HUES64 (cell line): ENCODE data around the gene ADCY1.
A peak's percentile ranks its signal among the peaks of the same experiment; 100 is the strongest.

Experiments
- H3K27ac ChIP-seq: 2 replicates; pipeline ENCODE4 v1.7.0; 2013; ENCODE audit warnings: low read depth, low read length, inconsistent platforms
- H3K27me3 ChIP-seq: 2 replicates; pipeline ENCODE4 v1.6.1; 2013; ENCODE audit warnings: mild to moderate bottlenecking, low read length; ENCODE audit not compliant: insufficient read depth
- H3K36me3 ChIP-seq: 2 replicates; pipeline ENCODE4 v1.6.1; 2013; ENCODE audit warnings: mild to moderate bottlenecking, low read length; ENCODE audit not compliant: insufficient read depth
- H3K4me1 ChIP-seq: 2 replicates; pipeline ENCODE4 v1.6.1; 2013; ENCODE audit warnings: mild to moderate bottlenecking, low read length, moderate library complexity; ENCODE audit not compliant: insufficient read depth
- H3K4me3 ChIP-seq: 2 replicates; pipeline ENCODE4 v1.5.1; 2013; ENCODE audit warnings: mild to moderate bottlenecking, low read length, moderate library complexity
- H3K9ac ChIP-seq: 2 replicates; pipeline ENCODE4 v1.6.1; 2013; ENCODE audit warnings: mild to moderate bottlenecking, low read depth, low read length
- H3K9me3 ChIP-seq: 2 replicates; pipeline ENCODE4 v1.6.1; 2013; ENCODE audit warnings: low read depth, low read length; ENCODE audit not compliant: insufficient read depth
- WGBS: fragments of 150-250, 120-280 bp; methylation state at CpG from one replicate; pipeline ENCODE4 v1.1.7; 2013; ENCODE audit warnings: missing lambda C conversion rate; 5-methylcytosine and 5-hydroxymethylcytosine counted together

ADCY1 gene

GRCh38 chr7:45578022-45578421, 3.9 kb downstream of the ADCY1 start:
- no peaks in the 10 kb centered on the region for H3K9me3 ChIP-seq
- peaks cover 42% of the 10 kb centered on the region for H3K27me3 ChIP-seq
- no peak overlapping the region for H3K9ac ChIP-seq
- H3K27ac ChIP-seq = no peak overlapping the region
- H3K4me3 ChIP-seq = no peak overlapping the region
- peaks cover 15% of the 10 kb centered on the region for H3K4me1 ChIP-seq
- H3K36me3 ChIP-seq = no peaks in the 10 kb centered on the region
- 53% methylated on average over 3 of the region's 3 CpGs for WGBS

- H3K27ac ChIP-seq = no peak overlapping the region
- H3K4me1 ChIP-seq = peaks cover 19% of the 10 kb centered on the region
- peaks cover 37% of the 10 kb centered on the region for H3K27me3 ChIP-seq
- WGBS = 91% methylated on average over 1 of the region's 1 CpG
- H3K9ac ChIP-seq = no peak overlapping the region
- no peak overlapping the region for H3K4me3 ChIP-seq
- H3K36me3 ChIP-seq = no peaks in the 10 kb centered on the region
- H3K9me3 ChIP-seq = no peaks in the 10 kb centered on the region
Measured at GRCh38 chr7:45578467-45578866, 4.3 kb downstream of the ADCY1 start.

GRCh38 chr7:45579391-45579801, 5.2 kb downstream of the ADCY1 start:
- no peaks in the 10 kb centered on the region for H3K36me3 ChIP-seq
- H3K27ac ChIP-seq = no peak overlapping the region
- peaks cover 20% of the 10 kb centered on the region for H3K4me1 ChIP-seq
- H3K9me3 ChIP-seq = no peaks in the 10 kb centered on the region
- WGBS = 56% methylated on average over 7 of the region's 7 CpGs
- no peak overlapping the region for H3K9ac ChIP-seq
- H3K4me3 ChIP-seq = no peak overlapping the region
- H3K27me3 ChIP-seq = peaks cover 31% of the 10 kb centered on the region

GRCh38 chr7:45580053-45580872, 6.1 kb downstream of the ADCY1 start:
- Histone ChIP-seq H3K9me3 (no peaks in the 10 kb centered on the region), H3K36me3 (no peaks in the 10 kb centered on the region), H3K4me3 (no peak overlapping the region), H3K4me1 (peaks cover 20% of the 10 kb centered on the region), H3K9ac (no peak overlapping the region), H3K27me3 (peaks cover 23% of the 10 kb centered on the region), H3K27ac (no peak overlapping the region)
- WGBS = 88% methylated on average over 16 of the region's 16 CpGs

- Histone ChIP-seq H3K4me3 (no peak overlapping the region), H3K9me3 (no peaks in the 10 kb centered on the region), H3K27me3 (peaks cover 13% of the 10 kb centered on the region), H3K4me1 (peaks cover 17% of the 10 kb centered on the region), H3K27ac (no peak overlapping the region), H3K36me3 (no peaks in the 10 kb centered on the region), H3K9ac (no peak overlapping the region)
- 88% methylated on average over 6 of the region's 6 CpGs for WGBS
Measured at GRCh38 chr7:45581271-45581780, 7.2 kb downstream of the ADCY1 start.

- H3K4me1 ChIP-seq = peaks cover 17% of the 10 kb centered on the region
- H3K4me3 ChIP-seq = peak overlapping the region; percentile 16; the same call in 1 of the 2 replicates
- WGBS = 60% methylated on average over 3 of the region's 5 CpGs
- H3K9ac ChIP-seq = no peak overlapping the region
- H3K27me3 ChIP-seq = peaks cover 4% of the 10 kb centered on the region; the same call in 1 of the 2 replicates
- H3K27ac ChIP-seq = peak overlapping the region; percentile 36; the same call in 1 of the 2 replicates
- H3K36me3 ChIP-seq = no peaks in the 10 kb centered on the region
- H3K9me3 ChIP-seq = no peaks in the 10 kb centered on the region
Measured at GRCh38 chr7:45582136-45582749, 8.1 kb downstream of the ADCY1 start.

- H3K27ac ChIP-seq = peak overlapping the region; percentile 36; the same call in 1 of the 2 replicates
- H3K9ac ChIP-seq = no peak overlapping the region
- WGBS = 64% methylated on average over 9 of the region's 9 CpGs
- H3K27me3 ChIP-seq = no peaks in the 10 kb centered on the region
- no peaks in the 10 kb centered on the region for H3K36me3 ChIP-seq
- H3K9me3 ChIP-seq = no peaks in the 10 kb centered on the region
- peaks cover 17% of the 10 kb centered on the region for H3K4me1 ChIP-seq
- H3K4me3 ChIP-seq = peak overlapping the region; percentile 16; the same call in 1 of the 2 replicates
Measured at GRCh38 chr7:45582868-45583277, 8.7 kb downstream of the ADCY1 start.

GRCh38 chr7:45583296-45583695, 9.1 kb downstream of the ADCY1 start:
- Histone ChIP-seq H3K9me3 (no peaks in the 10 kb centered on the region), H3K9ac (no peak overlapping the region), H3K27ac (no peak overlapping the region), H3K36me3 (no peaks in the 10 kb centered on the region), H3K4me3 (no peak overlapping the region), H3K27me3 (no peaks in the 10 kb centered on the region), H3K4me1 (peaks cover 17% of the 10 kb centered on the region)
- WGBS = 71% methylated on average over 2 of the region's 2 CpGs

GRCh38 chr7:45584261-45585210, 10.4 kb downstream of the ADCY1 start:
- Histone ChIP-seq H3K9me3 (no peaks in the 10 kb centered on the region), H3K4me3 (no peak overlapping the region), H3K36me3 (no peaks in the 10 kb centered on the region), H3K27ac (no peak overlapping the region), H3K27me3 (no peaks in the 10 kb centered on the region), H3K4me1 (peaks cover 17% of the 10 kb centered on the region), H3K9ac (no peak overlapping the region)
- 92% methylated on average over 16 of the region's 16 CpGs for WGBS

- H3K27me3 ChIP-seq = no peaks in the 10 kb centered on the region
- peaks cover 17% of the 10 kb centered on the region for H3K4me1 ChIP-seq
- no peaks in the 10 kb centered on the region for H3K36me3 ChIP-seq
- H3K9ac ChIP-seq = no peak overlapping the region
- no peak overlapping the region for H3K4me3 ChIP-seq
- no peaks in the 10 kb centered on the region for H3K9me3 ChIP-seq
- H3K27ac ChIP-seq = no peak overlapping the region
- 92% methylated on average over 5 of the region's 5 CpGs for WGBS
Measured at GRCh38 chr7:45585628-45586027, 11.5 kb downstream of the ADCY1 start.
